Measurements from ENCODE around the gene ZNF423.

ZNF423 gene

GRCh38 chr16:49866595-49867071 lies 10.7 kb upstream of the ZNF423 start:
- H3K9me2 ChIP-seq (ENCODE audit: low read depth, low read length), result no peaks in the 10 kb centered on the region
- H3K4me1 ChIP-seq (ENCODE audit: insufficient read depth, low read length, severe bottlenecking), result no peaks in the 10 kb centered on the region
- no peak overlapping the region for H3K4me2 ChIP-seq (ENCODE audit: low read length)
- no peak overlapping the region for H3K4me3 ChIP-seq (ENCODE audit: low read depth, low read length, poor library complexity, severe bottlenecking)
- H3F3A ChIP-seq (ENCODE audit: insufficient read depth, low read length), result no peaks in the 10 kb centered on the region
- no peaks in the 10 kb centered on the region for H3K36me3 ChIP-seq (ENCODE audit: insufficient read depth, low read length)
- no peaks in the 10 kb centered on the region; the same call in 1 of the 2 replicates for H3K27me3 ChIP-seq (ENCODE audit: insufficient read depth, low read length)
- TF ChIP-seq CTCF (IDR thresholded peaks at IDR 0.05; ENCODE audit: low read length) (no peak), EZH2 (IDR thresholded peaks at IDR 0.05; ENCODE audit: borderline replicate concordance, low read length) (no peak)
- H3K9ac ChIP-seq (ENCODE audit: low read length), result no peak overlapping the region
- no peak overlapping the region for H3K27ac ChIP-seq (ENCODE audit: low read depth, low read length, poor library complexity, severe bottlenecking)
- no peaks in the 10 kb centered on the region for H4K20me1 ChIP-seq (ENCODE audit: insufficient read depth, low read length)
- H3K9me3 ChIP-seq (ENCODE audit: low read length), result no peaks in the 10 kb centered on the region
- H3K79me2 ChIP-seq (ENCODE audit: insufficient read depth, low read length), result no peaks in the 10 kb centered on the region
- H2AFZ ChIP-seq (ENCODE audit: low read length), result no peak overlapping the region

DNA sequence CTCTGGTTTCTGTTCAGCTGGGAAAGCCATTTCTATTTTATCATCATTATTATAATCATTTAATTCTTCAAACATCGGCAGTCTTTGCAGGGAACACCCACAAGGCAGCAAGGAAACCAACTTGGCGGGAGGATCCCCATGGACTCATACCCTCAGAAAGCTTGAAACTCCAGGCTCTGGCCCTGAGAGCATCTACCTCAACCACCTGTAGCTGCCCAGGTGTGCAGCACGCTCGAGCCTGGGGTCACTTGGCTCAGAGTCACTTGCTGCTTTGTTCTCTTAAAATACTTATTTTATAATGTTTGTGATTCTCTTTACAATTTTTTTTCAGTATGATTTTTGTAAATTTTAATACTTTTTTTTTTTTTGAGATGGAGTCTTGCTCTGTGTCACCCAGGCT lies 6.8 kb upstream of the ZNF423 start:
- H2AFZ ChIP-seq (ENCODE audit: low read length), result no peak overlapping the region
- TF ChIP-seq EZH2 (IDR thresholded peaks at IDR 0.05; ENCODE audit: borderline replicate concordance, low read length), result no peak
- no peaks in the 10 kb centered on the region for H3K9me3 ChIP-seq (ENCODE audit: low read length)
- peaks cover 6% of the 10 kb centered on the region for H3K4me1 ChIP-seq (ENCODE audit: insufficient read depth, low read length, severe bottlenecking)
- no peak overlapping the region for H3K4me3 ChIP-seq (ENCODE audit: low read depth, low read length, poor library complexity, severe bottlenecking)
- H3K27me3 ChIP-seq (ENCODE audit: insufficient read depth, low read length), result peaks cover 10% of the 10 kb centered on the region; the same call in 1 of the 2 replicates
- no peaks in the 10 kb centered on the region for H3F3A ChIP-seq (ENCODE audit: insufficient read depth, low read length)
- H3K4me2 ChIP-seq (ENCODE audit: low read length), result no peak overlapping the region
- no peaks in the 10 kb centered on the region for H4K20me1 ChIP-seq (ENCODE audit: insufficient read depth, low read length)
- H3K36me3 ChIP-seq (ENCODE audit: insufficient read depth, low read length), result no peaks in the 10 kb centered on the region
- no peaks in the 10 kb centered on the region for H3K9me2 ChIP-seq (ENCODE audit: low read depth, low read length)
- no peak overlapping the region for H3K27ac ChIP-seq (ENCODE audit: low read depth, low read length, poor library complexity, severe bottlenecking)
- H3K9ac ChIP-seq (ENCODE audit: low read length), result no peak overlapping the region
- H3K79me2 ChIP-seq (ENCODE audit: insufficient read depth, low read length), result no peaks in the 10 kb centered on the region

- Histone ChIP-seq H3K9me2 (ENCODE audit: low read depth, low read length) (no peaks in the 10 kb centered on the region), H3K27ac (ENCODE audit: low read depth, low read length, poor library complexity, severe bottlenecking) (no peak overlapping the region), H3K9ac (ENCODE audit: low read length) (no peak overlapping the region), H3K36me3 (ENCODE audit: insufficient read depth, low read length) (no peaks in the 10 kb centered on the region), H3K4me3 (ENCODE audit: low read depth, low read length, poor library complexity, severe bottlenecking) (no peak overlapping the region), H3K79me2 (ENCODE audit: insufficient read depth, low read length) (no peaks in the 10 kb centered on the region), H3K27me3 (ENCODE audit: insufficient read depth, low read length) (peaks cover 10% of the 10 kb centered on the region; the same call in 1 of the 2 replicates), H2AFZ (ENCODE audit: low read length) (no peak overlapping the region), H4K20me1 (ENCODE audit: insufficient read depth, low read length) (no peaks in the 10 kb centered on the region), H3F3A (ENCODE audit: insufficient read depth, low read length) (no peaks in the 10 kb centered on the region), H3K9me3 (ENCODE audit: low read length) (no peaks in the 10 kb centered on the region), H3K4me1 (ENCODE audit: insufficient read depth, low read length, severe bottlenecking) (peaks cover 6% of the 10 kb centered on the region), H3K4me2 (ENCODE audit: low read length) (no peak overlapping the region)
- TF ChIP-seq CTCF (IDR thresholded peaks at IDR 0.05; ENCODE audit: low read length) (no peak), EZH2 (IDR thresholded peaks at IDR 0.05; ENCODE audit: borderline replicate concordance, low read length) (no peak)
Measured at GRCh38 chr16:49861299-49861698, 5.4 kb upstream of the ZNF423 start.

GRCh38 chr16:49860593-49860992 lies 4.7 kb upstream of the ZNF423 start:
- Histone ChIP-seq H3K27ac (ENCODE audit: low read depth, low read length, poor library complexity, severe bottlenecking) (no peak overlapping the region), H3K27me3 (ENCODE audit: insufficient read depth, low read length) (peaks cover 10% of the 10 kb centered on the region; the same call in 1 of the 2 replicates), H3K36me3 (ENCODE audit: insufficient read depth, low read length) (no peaks in the 10 kb centered on the region), H3K4me2 (ENCODE audit: low read length) (no peak overlapping the region), H3K4me3 (ENCODE audit: low read depth, low read length, poor library complexity, severe bottlenecking) (no peak overlapping the region), H3K9ac (ENCODE audit: low read length) (no peak overlapping the region), H3K79me2 (ENCODE audit: insufficient read depth, low read length) (no peaks in the 10 kb centered on the region), H3F3A (ENCODE audit: insufficient read depth, low read length) (no peaks in the 10 kb centered on the region), H2AFZ (ENCODE audit: low read length) (no peak overlapping the region), H3K4me1 (ENCODE audit: insufficient read depth, low read length, severe bottlenecking) (peaks cover 6% of the 10 kb centered on the region), H4K20me1 (ENCODE audit: insufficient read depth, low read length) (no peaks in the 10 kb centered on the region), H3K9me2 (ENCODE audit: low read depth, low read length) (no peaks in the 10 kb centered on the region), H3K9me3 (ENCODE audit: low read length) (no peaks in the 10 kb centered on the region)
- TF ChIP-seq EZH2 (IDR thresholded peaks at IDR 0.05; ENCODE audit: borderline replicate concordance, low read length) (no peak), CTCF (IDR thresholded peaks at IDR 0.05; ENCODE audit: low read length) (no peak)
